ENCODE data around the gene GHR. TPM values are rescaled to one million over a fixed set of nuclear protein-coding genes. Genes with fewer than 3 reads are reported as not detected.
A peak's percentile ranks its signal among the peaks of the same experiment; 100 is the strongest.

GHR gene
- total RNA-seq, 2 donors from 2014 or later, result not detected

DNA sequence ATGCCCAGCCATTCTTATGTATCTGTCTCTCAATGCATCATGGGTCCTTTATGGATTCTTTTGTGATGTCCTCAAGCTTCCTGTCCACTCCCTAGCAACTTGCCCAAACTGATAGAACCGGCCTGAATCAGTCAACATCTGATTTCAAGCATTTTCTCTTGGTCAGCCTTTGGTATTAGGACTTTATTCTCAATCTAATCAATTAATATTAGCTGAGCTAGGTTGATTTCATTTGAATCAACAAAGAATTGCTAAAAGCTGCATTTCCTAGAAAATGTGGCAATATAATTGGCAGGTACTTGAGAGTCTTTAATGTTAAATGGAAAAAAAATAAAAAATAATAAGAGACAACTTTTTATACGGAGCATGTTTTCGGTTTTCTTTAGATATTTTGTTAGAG, 121.8 kb downstream of the GHR start:
- no peak for ATAC-seq
- no peak for DNase-seq (ENCODE audit: low spot score)
- Mint-ChIP-seq H3K27ac (no peak overlapping the region), H3K36me3 (peaks cover 11% of the 10 kb centered on the region), H3K9me3 (peaks cover 9% of the 10 kb centered on the region), H3K27me3 (peaks cover 7 to 38% of the 10 kb centered on the region in 2 donors), H3K4me1 (ENCODE audit: low read depth in 2 of 2) (no peaks in the 10 kb centered on the region), H3K4me3 (no peak overlapping the region)

GRCh38 chr5:42547141-42547540, 123.9 kb downstream of the GHR start:
- H3K9me3 Mint-ChIP-seq, result no peaks in the 10 kb centered on the region
- no peak overlapping the region for H3K27ac Mint-ChIP-seq
- H3K4me3 Mint-ChIP-seq, result no peak overlapping the region
- DNase-seq (ENCODE audit: low spot score), result no peak
- H3K4me1 Mint-ChIP-seq (ENCODE audit: low read depth in 2 of 2), result no peaks in the 10 kb centered on the region
- peaks cover 7 to 23% of the 10 kb centered on the region in 2 donors for H3K27me3 Mint-ChIP-seq
- H3K36me3 Mint-ChIP-seq, result no peaks in the 10 kb centered on the region
- no peak for ATAC-seq

GRCh38 chr5:42547894-42548293, 124.7 kb downstream of the GHR start:
- peak in 1 of 2 donors; percentile 40 for ATAC-seq
- Mint-ChIP-seq H3K4me3 (no peak overlapping the region), H3K9me3 (no peaks in the 10 kb centered on the region), H3K36me3 (no peaks in the 10 kb centered on the region), H3K27me3 (peaks cover 7 to 21% of the 10 kb centered on the region in 2 donors), H3K27ac (no peak overlapping the region), H3K4me1 (ENCODE audit: low read depth in 2 of 2) (no peaks in the 10 kb centered on the region)
- no peak for DNase-seq (ENCODE audit: low spot score)

- Mint-ChIP-seq H3K4me3 (no peak overlapping the region), H3K27ac (no peak overlapping the region), H3K4me1 (ENCODE audit: low read depth in 2 of 2) (no peaks in the 10 kb centered on the region), H3K9me3 (no peaks in the 10 kb centered on the region), H3K27me3 (peaks cover 4 to 14% of the 10 kb centered on the region in 2 donors), H3K36me3 (no peaks in the 10 kb centered on the region)
- ATAC-seq (no peak), DNase-seq (ENCODE audit: low spot score) (no peak)
Measured at GRCh38 chr5:42552597-42552996, 129.4 kb downstream of the GHR start.

- H3K27ac Mint-ChIP-seq, result no peak overlapping the region
- no peak overlapping the region for H3K4me3 Mint-ChIP-seq
- no peaks in the 10 kb centered on the region for H3K9me3 Mint-ChIP-seq
- H3K4me1 Mint-ChIP-seq (ENCODE audit: low read depth in 2 of 2), result no peaks in the 10 kb centered on the region
- ATAC-seq, result no peak
- no peaks in the 10 kb centered on the region for H3K36me3 Mint-ChIP-seq
- DNase-seq (ENCODE audit: low spot score), result no peak
- H3K27me3 Mint-ChIP-seq, result peaks cover 4 to 14% of the 10 kb centered on the region in 2 donors
Measured at GRCh38 chr5:42553461-42553860, 130.2 kb downstream of the GHR start.

DNA sequence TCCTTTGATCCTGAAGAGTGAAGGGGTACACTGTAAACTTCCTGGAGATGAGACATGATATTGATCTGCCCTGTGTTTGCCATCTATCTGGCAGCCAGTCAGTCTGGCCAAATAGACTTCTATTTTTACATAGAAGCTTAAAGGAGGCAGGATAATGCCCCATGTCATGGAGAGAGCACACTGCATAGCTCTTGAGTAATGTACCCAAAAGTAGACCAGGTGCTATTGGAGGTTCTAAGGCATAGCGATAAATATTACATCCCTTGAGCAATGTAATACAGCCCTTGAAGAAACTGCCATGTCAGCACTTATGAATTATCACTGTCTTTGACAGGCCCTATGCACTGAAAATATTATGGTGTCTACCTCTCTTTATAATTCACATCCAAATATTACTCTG, 131.8 kb downstream of the GHR start:
- Mint-ChIP-seq H3K27me3 (peaks cover 4 to 5% of the 10 kb centered on the region in 2 donors), H3K9me3 (no peaks in the 10 kb centered on the region), H3K4me1 (ENCODE audit: low read depth in 2 of 2) (no peaks in the 10 kb centered on the region), H3K27ac (no peak overlapping the region), H3K4me3 (no peak overlapping the region), H3K36me3 (no peaks in the 10 kb centered on the region)
- DNase-seq (ENCODE audit: low spot score) (no peak), ATAC-seq (no peak)

DNA sequence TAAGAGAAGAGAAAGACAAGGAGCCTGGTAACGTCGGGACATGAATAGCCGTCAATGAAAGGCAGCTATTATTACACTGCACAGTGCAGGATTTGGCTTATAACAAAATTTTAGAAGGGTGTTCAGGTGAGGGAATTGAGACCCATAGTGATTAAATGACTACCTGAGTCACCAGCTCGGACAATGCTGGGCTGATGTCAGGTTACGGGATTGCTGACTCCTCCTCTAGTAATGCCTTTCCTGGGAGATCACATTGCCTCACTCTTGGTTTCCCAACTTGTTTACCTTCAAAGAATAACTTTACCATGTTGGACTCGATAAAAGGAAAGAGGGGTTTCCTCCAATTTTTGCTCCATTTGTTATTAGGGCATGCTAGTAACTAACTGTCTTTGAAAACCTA, 132.6 kb downstream of the GHR start:
- no peaks in the 10 kb centered on the region for H3K4me1 Mint-ChIP-seq (ENCODE audit: low read depth in 2 of 2)
- peaks cover 8 to 11% of the 10 kb centered on the region in 2 donors for H3K27me3 Mint-ChIP-seq
- H3K36me3 Mint-ChIP-seq, result no peaks in the 10 kb centered on the region
- H3K9me3 Mint-ChIP-seq, result no peaks in the 10 kb centered on the region
- no peak for ATAC-seq
- no peak overlapping the region for H3K4me3 Mint-ChIP-seq
- DNase-seq (ENCODE audit: low spot score), result no peak
- no peak overlapping the region for H3K27ac Mint-ChIP-seq

DNA sequence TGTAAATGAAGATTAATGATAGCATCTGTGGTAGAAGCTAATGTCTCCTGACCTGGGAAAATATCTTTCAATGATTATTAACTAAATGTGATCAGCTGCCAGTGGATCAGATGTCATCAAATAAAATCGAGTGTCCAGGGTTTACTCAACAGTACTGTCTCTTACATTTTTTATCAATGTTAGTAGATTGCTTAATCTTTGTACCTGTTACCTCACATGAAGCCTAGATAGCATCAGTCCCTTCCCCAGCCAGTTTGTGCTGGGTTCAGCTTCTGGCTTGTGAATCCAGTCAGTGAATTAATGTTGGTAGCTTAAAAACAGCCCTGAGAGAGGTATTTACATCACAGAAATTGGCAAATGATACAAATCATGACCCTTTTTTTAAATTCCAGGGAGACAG, 134.4 kb downstream of the GHR start:
- Mint-ChIP-seq H3K36me3 (no peaks in the 10 kb centered on the region), H3K27me3 (peaks cover 8 to 12% of the 10 kb centered on the region in 2 donors), H3K27ac (no peak overlapping the region)

GRCh38 chr5:42561656-42562055, 138.4 kb downstream of the GHR start:
- H3K4me1 Mint-ChIP-seq (ENCODE audit: low read depth in 2 of 2), result no peaks in the 10 kb centered on the region
- no peaks in the 10 kb centered on the region for H3K9me3 Mint-ChIP-seq
- H3K36me3 Mint-ChIP-seq, result no peaks in the 10 kb centered on the region
- no peak overlapping the region for H3K27ac Mint-ChIP-seq
- DNase-seq (ENCODE audit: low spot score) (no peak), ATAC-seq (no peak)
- H3K4me3 Mint-ChIP-seq, result no peak overlapping the region
- peaks cover 11 to 12% of the 10 kb centered on the region in 2 donors for H3K27me3 Mint-ChIP-seq

More for the DNA sequence above, 134.4 kb downstream of the GHR start:
- H3K4me3 Mint-ChIP-seq, result no peak overlapping the region
- H3K9me3 Mint-ChIP-seq, result no peaks in the 10 kb centered on the region
- DNase-seq (ENCODE audit: low spot score) (no peak), ATAC-seq (no peak)
- H3K4me1 Mint-ChIP-seq (ENCODE audit: low read depth in 2 of 2), result no peaks in the 10 kb centered on the region

GRCh38 chr5:42564689-42565356, 141.6 kb downstream of the GHR start:
- ATAC-seq, result no peak
- Mint-ChIP-seq H3K27me3 (peaks cover 10 to 27% of the 10 kb centered on the region in 2 donors), H3K36me3 (no peaks in the 10 kb centered on the region), H3K4me3 (no peak overlapping the region), H3K9me3 (no peaks in the 10 kb centered on the region), H3K27ac (no peak overlapping the region), H3K4me1 (ENCODE audit: low read depth in 2 of 2) (no peaks in the 10 kb centered on the region)
- no peak for DNase-seq (ENCODE audit: low spot score)

DNA sequence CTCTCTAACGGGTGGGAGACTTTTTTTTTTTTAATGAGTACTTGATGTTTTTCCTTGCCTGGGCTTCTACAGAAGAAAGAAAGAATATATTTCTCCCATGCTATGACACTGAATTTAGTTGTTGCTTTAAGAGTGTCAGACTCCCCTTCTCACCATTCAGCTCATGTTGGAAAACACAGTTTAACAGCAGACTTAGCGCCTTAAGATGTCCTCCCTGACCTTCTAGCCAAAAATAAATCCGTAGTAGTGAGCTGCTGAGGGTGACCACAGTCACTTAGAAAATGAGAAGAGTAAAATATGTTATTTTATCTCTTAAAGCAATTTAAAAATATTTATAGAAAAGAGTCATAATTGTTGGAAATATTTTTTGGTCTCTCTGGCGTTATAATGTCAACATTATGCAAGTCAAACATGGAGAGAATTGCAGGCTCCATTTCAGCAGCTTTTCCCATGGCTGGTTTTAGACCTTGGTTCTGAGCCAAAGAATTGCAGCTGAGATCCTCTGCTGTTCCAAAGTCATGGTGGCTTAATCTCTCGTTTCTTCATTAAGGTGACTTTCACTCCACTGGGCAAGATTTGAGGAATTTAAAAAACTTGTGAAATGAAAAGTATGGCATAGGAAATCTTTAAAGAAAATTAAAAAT, 143.5 kb downstream of the GHR start:
- ATAC-seq (no peak), DNase-seq (ENCODE audit: low spot score) (no peak)
- Mint-ChIP-seq H3K27ac (no peak overlapping the region), H3K36me3 (no peaks in the 10 kb centered on the region), H3K9me3 (no peaks in the 10 kb centered on the region), H3K4me3 (no peak overlapping the region), H3K27me3 (peaks cover 5 to 15% of the 10 kb centered on the region in 2 donors), H3K4me1 (ENCODE audit: low read depth in 2 of 2) (no peaks in the 10 kb centered on the region)

DNA sequence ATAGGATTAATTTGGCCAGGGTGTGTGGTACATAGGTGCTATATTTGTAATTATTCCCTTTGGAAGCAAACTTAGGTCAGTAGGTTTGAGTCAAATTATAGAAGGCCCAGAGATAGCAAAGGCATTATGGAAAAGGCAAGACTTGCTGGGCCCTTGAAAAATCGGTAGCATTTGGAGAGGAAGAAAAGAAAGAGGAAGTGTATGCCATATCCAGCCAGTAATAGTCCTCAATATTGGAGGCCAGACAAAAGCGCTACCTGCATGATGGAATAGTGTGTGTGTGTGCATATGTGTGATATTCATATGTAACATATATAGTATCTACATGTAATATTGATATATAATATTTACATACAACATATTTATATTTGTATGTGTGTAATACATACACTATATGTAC, 146.1 kb downstream of the GHR start:
- Mint-ChIP-seq H3K27ac (no peak overlapping the region), H3K9me3 (no peaks in the 10 kb centered on the region), H3K4me1 (ENCODE audit: low read depth in 2 of 2) (no peaks in the 10 kb centered on the region), H3K4me3 (no peak overlapping the region), H3K36me3 (no peaks in the 10 kb centered on the region), H3K27me3 (peaks cover 5 to 36% of the 10 kb centered on the region in 2 donors)
- ATAC-seq, result no peak
- no peak for DNase-seq (ENCODE audit: low spot score)

- no peak for DNase-seq (ENCODE audit: low spot score)
- Mint-ChIP-seq H3K4me3 (no peak overlapping the region), H3K9me3 (no peaks in the 10 kb centered on the region), H3K4me1 (ENCODE audit: low read depth in 2 of 2) (no peaks in the 10 kb centered on the region), H3K27ac (no peak overlapping the region), H3K27me3 (peaks cover 12 to 40% of the 10 kb centered on the region in 2 donors), H3K36me3 (no peaks in the 10 kb centered on the region)
- no peak for ATAC-seq
Measured at GRCh38 chr5:42569953-42570548, 146.8 kb downstream of the GHR start.

Data from natural killer cell treated with Interleukin-12 subunit alpha and Interleukin-12 subunit beta and Interleukin-15 and Interleukin-18, amount 100 ng/mL, for 72 hours (primary cell).